ENCODE data around the gene PIK3C2G.

PIK3C2G gene

GRCh38 chr12:18422871-18423270 is 161.6 kb downstream of the PIK3C2G start:
- DNase-seq (ENCODE audit: low spot score) (no peak), ATAC-seq (ENCODE audit: low read depth) (no peak)
- H3K9me3 ChIP-seq (ENCODE audit: severe bottlenecking): no peaks in the 10 kb centered on the region
- no peaks in the 10 kb centered on the region for H3K4me1 ChIP-seq (ENCODE audit: insufficient read depth, poor library complexity, severe bottlenecking)
- no peak for TF ChIP-seq CTCF (IDR thresholded peaks at IDR 0.05; ENCODE audit: poor library complexity, severe bottlenecking)
- no peak overlapping the region for H3K4me3 ChIP-seq (ENCODE audit: severe bottlenecking)
- no peaks in the 10 kb centered on the region for H3K36me3 ChIP-seq (ENCODE audit: low read depth)
- no peaks in the 10 kb centered on the region for H3K27me3 ChIP-seq (ENCODE audit: insufficient read depth, poor library complexity, severe bottlenecking)
- no peak overlapping the region for H3K27ac ChIP-seq (ENCODE audit: poor library complexity, severe bottlenecking)

GRCh38 chr12:18424857-18425256 is 163.5 kb downstream of the PIK3C2G start:
- Histone ChIP-seq H3K27ac (ENCODE audit: poor library complexity, severe bottlenecking) (no peak overlapping the region), H3K9me3 (ENCODE audit: severe bottlenecking) (no peaks in the 10 kb centered on the region), H3K36me3 (ENCODE audit: low read depth) (no peaks in the 10 kb centered on the region), H3K4me1 (ENCODE audit: insufficient read depth, poor library complexity, severe bottlenecking) (no peaks in the 10 kb centered on the region), H3K27me3 (ENCODE audit: insufficient read depth, poor library complexity, severe bottlenecking) (no peaks in the 10 kb centered on the region), H3K4me3 (ENCODE audit: severe bottlenecking) (no peak overlapping the region)
- DNase-seq (ENCODE audit: low spot score) (no peak), ATAC-seq (ENCODE audit: low read depth) (no peak)
- TF ChIP-seq CTCF (IDR thresholded peaks at IDR 0.05; ENCODE audit: poor library complexity, severe bottlenecking): no peak

DNA sequence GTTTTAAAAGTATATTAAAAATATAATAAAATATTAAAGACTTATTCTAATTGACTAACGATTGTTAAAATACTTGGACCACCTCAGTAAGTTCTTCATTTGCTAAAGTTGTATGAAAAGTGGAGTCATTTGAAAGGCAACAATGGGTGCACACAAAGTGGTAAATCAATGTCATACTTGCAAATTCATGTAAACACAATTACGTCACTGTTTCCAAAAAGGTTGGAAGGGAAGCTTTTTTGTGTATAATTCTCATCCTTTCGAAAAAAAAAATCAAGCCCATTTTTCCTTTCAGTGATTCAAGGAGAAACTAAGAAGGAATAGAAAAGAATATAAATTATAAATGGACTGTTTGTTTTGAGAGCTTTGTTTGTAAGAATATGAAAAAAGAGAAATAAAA is 166.2 kb downstream of the PIK3C2G start:
- no peak for ATAC-seq (ENCODE audit: low read depth)
- no peak for TF ChIP-seq CTCF (IDR thresholded peaks at IDR 0.05; ENCODE audit: poor library complexity, severe bottlenecking)
- no peaks in the 10 kb centered on the region for H3K4me1 ChIP-seq (ENCODE audit: insufficient read depth, poor library complexity, severe bottlenecking)
- H3K4me3 ChIP-seq (ENCODE audit: severe bottlenecking): no peak overlapping the region
- no peaks in the 10 kb centered on the region for H3K27me3 ChIP-seq (ENCODE audit: insufficient read depth, poor library complexity, severe bottlenecking)
- no peak for DNase-seq (ENCODE audit: low spot score)
- no peaks in the 10 kb centered on the region for H3K36me3 ChIP-seq (ENCODE audit: low read depth)
- no peak overlapping the region for H3K27ac ChIP-seq (ENCODE audit: poor library complexity, severe bottlenecking)
- H3K9me3 ChIP-seq (ENCODE audit: severe bottlenecking): no peaks in the 10 kb centered on the region

- ATAC-seq (ENCODE audit: low read depth) (peak; percentile 45; the same call in 2 of the 3 replicates), DNase-seq (ENCODE audit: low spot score) (no peak)
Measured at GRCh38 chr12:18428416-18428815, 167.1 kb downstream of the PIK3C2G start.

More at GRCh38 chr12:18428416-18428815, 167.1 kb downstream of the PIK3C2G start:
- Histone ChIP-seq H3K4me1 (ENCODE audit: insufficient read depth, poor library complexity, severe bottlenecking) (no peaks in the 10 kb centered on the region), H3K9me3 (ENCODE audit: severe bottlenecking) (no peaks in the 10 kb centered on the region), H3K27ac (ENCODE audit: poor library complexity, severe bottlenecking) (no peak overlapping the region), H3K4me3 (ENCODE audit: severe bottlenecking) (no peak overlapping the region), H3K27me3 (ENCODE audit: insufficient read depth, poor library complexity, severe bottlenecking) (no peaks in the 10 kb centered on the region), H3K36me3 (ENCODE audit: low read depth) (no peaks in the 10 kb centered on the region)
- TF ChIP-seq CTCF (IDR thresholded peaks at IDR 0.05; ENCODE audit: poor library complexity, severe bottlenecking): no peak
